Keratinocyte (primary cell): ENCODE results near the gene CPS1. TPM values are rescaled to one million over a fixed set of nuclear protein-coding genes. Genes with fewer than 3 reads are reported as not detected.

Source experiments
- DNase-seq: peaks from one replicate; pipeline ENCODE4 v3.0.0-alpha.2; 2011; ENCODE audit warnings: low read depth, missing footprints, low spot score
- FAIRE-seq: peaks from 2 replicates; lab custom pipeline; 2011; peaks lifted over from hg19 to GRCh38; lab: Jason Lieb, UNC
- H2AFZ ChIP-seq: 2 replicates; pipeline ENCODE4 v1.6.0; 2012; ENCODE audit warnings: low read length, control low read depth, inconsistent platforms; ENCODE audit not compliant: control insufficient read depth
- H3K27ac ChIP-seq: 2 replicates; pipeline ENCODE4 v1.5.1; 2011; ENCODE audit warnings: low read length; ENCODE audit not compliant: control insufficient read depth, insufficient read depth
- H3K27me3 ChIP-seq: 3 replicates; pipeline ENCODE4 v1.6.0; 2011; ENCODE audit warnings: low read length; ENCODE audit not compliant: control insufficient read depth, insufficient read depth; ENCODE audit errors: extremely low read depth
- H3K36me3 ChIP-seq, 2 experiments: 2 replicates in 1 of 2; 3 replicates in 1 of 2; pipeline ENCODE4 v1.5.1; 2011; ENCODE audit warnings: low read length in 2 of 2, mild to moderate bottlenecking in 1 of 2; ENCODE audit not compliant: control insufficient read depth in 2 of 2, insufficient read depth in 2 of 2; ENCODE audit errors: extremely low read depth in 1 of 2
- H3K4me1 ChIP-seq: 3 replicates; pipeline ENCODE4 v1.5.1; 2011; ENCODE audit warnings: low read length; ENCODE audit not compliant: control insufficient read depth, insufficient read depth; ENCODE audit errors: extremely low read depth
- H3K4me2 ChIP-seq: 3 replicates; pipeline ENCODE4 v1.6.0; 2011; ENCODE audit warnings: low read depth, low read length; ENCODE audit not compliant: control insufficient read depth, insufficient read depth; ENCODE audit errors: extremely low read depth
- H3K4me3 ChIP-seq, 3 experiments: fragments of 200-600 bp in 1 of 3; sonication (generic) in 1 of 3; 2 replicates in 2 of 3; 3 replicates in 1 of 3; pipeline ENCODE4 v1.5.1; 2011 to 2016; ENCODE audit warnings: low read length in 3 of 3, mild to moderate bottlenecking in 3 of 3, control low read depth in 2 of 3, inconsistent platforms in 1 of 3, low read depth in 1 of 3, mixed read lengths in 1 of 3, mixed run types in 1 of 3, moderate library complexity in 1 of 3; ENCODE audit not compliant: control insufficient read depth in 2 of 3, insufficient read depth in 2 of 3; ENCODE audit errors: extremely low read depth in 1 of 3
- H3K79me2 ChIP-seq: 2 replicates; pipeline ENCODE4 v1.6.0; 2012; ENCODE audit warnings: low read length; ENCODE audit not compliant: control insufficient read depth, insufficient read depth
- H3K9ac ChIP-seq: 3 replicates; pipeline ENCODE4 v1.6.0; 2011; ENCODE audit warnings: low read length; ENCODE audit not compliant: control insufficient read depth, insufficient read depth; ENCODE audit errors: extremely low read depth
- H3K9me1 ChIP-seq: 3 replicates; pipeline ENCODE4 v1.6.0; 2011; ENCODE audit warnings: low read length; ENCODE audit not compliant: control insufficient read depth, insufficient read depth; ENCODE audit errors: extremely low read depth
- H3K9me3 ChIP-seq: 2 replicates; pipeline ENCODE4 v1.5.1; 2012; ENCODE audit warnings: low read depth, low read length; ENCODE audit not compliant: control insufficient read depth
- H4K20me1 ChIP-seq: 3 replicates; pipeline ENCODE4 v1.6.0; 2011; ENCODE audit warnings: low read length; ENCODE audit not compliant: control insufficient read depth, insufficient read depth; ENCODE audit errors: extremely low read depth
- EZH2 ChIP-seq: IDR thresholded peaks from one replicate; pipeline ENCODE4 v1.6.1; 2012; ENCODE audit warnings: inconsistent platforms, mild to moderate bottlenecking, low read length, moderate library complexity
- dilution Hi-C: fragments of 300-500 bp; cut with MboI; formaldehyde crosslinking; loops from one replicate; pipeline ENCODE4 v1.7.0; 2020; ENCODE audit warnings: low sequenced_read_pairs; ENCODE audit not compliant: extremely low pct_ligation_motif_present
- polyA plus RNA-seq, 5 experiments: library from polyadenylated mRNA; depleted of rRNA in 3 of 5; stranded (reverse) in 3 of 5; stranded (forward) in 1 of 5; unstranded in 1 of 5; fragments of >200 nt; gene quantifications; 1 replicate in 1 of 5; 2 replicates in 3 of 5; 3 replicates in 1 of 5; pipeline versions ENCODE4 v1.2.1 to v1.2.3, GENCODE V29; 2011 to 2012; ENCODE audit warnings: missing spikeins in 2 of 5, low read depth in 1 of 5, low replicate concordance in 1 of 5
- TF ChIP-seq, protein P1 (sequence below), 3 experiments: IDR thresholded peaks in 1 of 3; conservative IDR thresholded peaks in 1 of 3; optimal IDR thresholded peaks in 1 of 3; 2 replicates in 2 of 3; 3 replicates in 1 of 3; pipeline versions ENCODE3 to v1.5.1; 2011; ENCODE audit warnings: low read length in 3 of 3, mild to moderate bottlenecking in 3 of 3, moderate library complexity in 2 of 3, control low read depth in 1 of 3, inconsistent platforms in 1 of 3; ENCODE audit not compliant: insufficient read depth in 2 of 3; ENCODE audit errors: extremely low read depth in 1 of 3

Gene CPS1
- polyA plus RNA-seq, 1 donor (not counting 4 experiments of a cell fraction or from before 2014, with no cell fraction given): 33.0 TPM

DNA sequence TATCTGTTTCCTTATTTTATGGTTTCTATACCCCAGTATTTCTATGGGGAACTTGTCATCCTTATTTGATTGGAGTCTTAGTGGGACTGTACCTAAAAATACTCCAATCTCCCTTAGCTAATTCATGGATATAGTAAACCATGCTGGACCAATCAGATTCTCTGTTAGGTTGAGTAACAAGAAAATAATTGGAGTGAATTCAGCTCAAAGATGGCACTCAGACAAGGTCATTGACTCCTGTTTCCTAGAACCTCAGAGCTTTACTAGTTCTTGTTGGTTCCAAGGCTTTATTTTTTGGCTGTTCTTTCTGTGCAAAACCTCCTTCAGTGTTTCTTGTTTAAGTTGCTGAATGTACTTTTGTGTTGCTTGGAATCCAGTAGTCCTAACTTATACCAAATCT is 31.9 kb upstream of the CPS1 start:
- TF ChIP-seq, protein P1, sequence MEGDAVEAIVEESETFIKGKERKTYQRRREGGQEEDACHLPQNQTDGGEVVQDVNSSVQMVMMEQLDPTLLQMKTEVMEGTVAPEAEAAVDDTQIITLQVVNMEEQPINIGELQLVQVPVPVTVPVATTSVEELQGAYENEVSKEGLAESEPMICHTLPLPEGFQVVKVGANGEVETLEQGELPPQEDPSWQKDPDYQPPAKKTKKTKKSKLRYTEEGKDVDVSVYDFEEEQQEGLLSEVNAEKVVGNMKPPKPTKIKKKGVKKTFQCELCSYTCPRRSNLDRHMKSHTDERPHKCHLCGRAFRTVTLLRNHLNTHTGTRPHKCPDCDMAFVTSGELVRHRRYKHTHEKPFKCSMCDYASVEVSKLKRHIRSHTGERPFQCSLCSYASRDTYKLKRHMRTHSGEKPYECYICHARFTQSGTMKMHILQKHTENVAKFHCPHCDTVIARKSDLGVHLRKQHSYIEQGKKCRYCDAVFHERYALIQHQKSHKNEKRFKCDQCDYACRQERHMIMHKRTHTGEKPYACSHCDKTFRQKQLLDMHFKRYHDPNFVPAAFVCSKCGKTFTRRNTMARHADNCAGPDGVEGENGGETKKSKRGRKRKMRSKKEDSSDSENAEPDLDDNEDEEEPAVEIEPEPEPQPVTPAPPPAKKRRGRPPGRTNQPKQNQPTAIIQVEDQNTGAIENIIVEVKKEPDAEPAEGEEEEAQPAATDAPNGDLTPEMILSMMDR (optimal IDR thresholded peaks at IDR 0.05 in 1 of 3, IDR thresholded peaks at IDR 0.05 in 1 of 3, conservative IDR thresholded peaks at IDR 0.05 in 1 of 3; ENCODE audit: extremely low read depth in 1 of 3, insufficient read depth in 2 of 3, low read length in 3 of 3): no peak
- TF ChIP-seq EZH2: no peak
- no peaks in the 10 kb centered on the region for H3K9me3 ChIP-seq
- H3K36me3 ChIP-seq: no peaks in the 10 kb centered on the region
- FAIRE-seq (no peak), DNase-seq (no peak)
- H3K79me2 ChIP-seq: no peaks in the 10 kb centered on the region
- H4K20me1 ChIP-seq: no peaks in the 10 kb centered on the region
- no peak overlapping the region for H2AFZ ChIP-seq
- H3K4me1 ChIP-seq: no peaks in the 10 kb centered on the region
- no peak overlapping the region for H3K4me3 ChIP-seq
- dilution Hi-C loops: no loop called here
- no peaks in the 10 kb centered on the region for H3K27me3 ChIP-seq
- H3K4me2 ChIP-seq: no peak overlapping the region
- H3K9ac ChIP-seq: no peak overlapping the region
- no peak overlapping the region for H3K27ac ChIP-seq
- no peaks in the 10 kb centered on the region for H3K9me1 ChIP-seq

DNA sequence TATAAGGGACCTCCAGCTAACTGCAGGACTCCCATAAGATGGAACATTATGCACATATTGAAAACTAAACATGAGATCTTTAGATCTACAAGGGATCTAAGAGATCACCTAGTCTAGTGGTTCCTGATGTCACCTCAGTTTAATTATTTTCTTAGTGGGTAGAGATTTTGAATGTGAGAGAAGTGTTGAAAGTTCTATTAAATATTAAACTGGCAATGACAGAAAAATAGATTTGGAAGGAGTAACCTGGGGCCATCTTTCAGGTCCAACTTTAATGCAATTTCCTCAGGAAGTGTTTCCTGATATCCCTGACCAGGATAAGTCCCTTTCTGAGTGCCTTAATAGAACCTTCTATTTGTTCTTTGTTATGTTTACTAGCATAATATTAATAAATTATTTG is 29.1 kb upstream of the CPS1 start:
- Histone ChIP-seq H3K4me1 (no peaks in the 10 kb centered on the region), H3K4me3 (no peak overlapping the region), H3K4me2 (no peak overlapping the region), H3K27me3 (no peaks in the 10 kb centered on the region), H3K36me3 (no peaks in the 10 kb centered on the region), H3K9ac (no peak overlapping the region), H3K79me2 (no peaks in the 10 kb centered on the region), H3K27ac (no peak overlapping the region), H3K9me1 (no peaks in the 10 kb centered on the region), H3K9me3 (no peaks in the 10 kb centered on the region), H4K20me1 (no peaks in the 10 kb centered on the region), H2AFZ (no peak overlapping the region)
- dilution Hi-C loops: no loop called here
- DNase-seq (no peak), FAIRE-seq (no peak)
- TF ChIP-seq, protein P1 (optimal IDR thresholded peaks at IDR 0.05 in 1 of 3, IDR thresholded peaks at IDR 0.05 in 1 of 3, conservative IDR thresholded peaks at IDR 0.05 in 1 of 3; ENCODE audit: extremely low read depth in 1 of 3, insufficient read depth in 2 of 3, low read length in 3 of 3): no peak
- no peak for TF ChIP-seq EZH2
